ENCODE results near the gene NR3C2.

- no peak for TF ChIP-seq CTCF (IDR thresholded peaks at IDR 0.05)
- no peak for TF ChIP-seq POLR2A (IDR thresholded peaks at IDR 0.05)
These were observed 139.8 kb downstream of the NR3C2 start for GRCh38 chr4:148302416-148302815.

All from prostate gland (tissue), 2 donors.